Right cardiac atrium (tissue), 5 donors: ENCODE data around the gene MEF2D. TPM values are rescaled to one million over a fixed set of nuclear protein-coding genes. Genes with fewer than 3 reads are reported as not detected.

Experiments
- ATAC-seq, 2 donors: fragments of 200-7000 bp; cut with Tn5 transposase; one replicate each; pipeline versions ENCODE4 v1.8.0 to v1.9.1; 2020; ENCODE audit warnings: moderate library complexity in 2 of 2, mild to moderate bottlenecking in 1 of 2
- DNase-seq, 3 donors: peaks; one replicate each; pipeline ENCODE4 v3.0.0-alpha.2; 2020
- H3K27ac ChIP-seq: one replicate; pipeline ENCODE4 v1.5.1; 2013; ENCODE audit warnings: mild to moderate bottlenecking, low read length, control low read depth, moderate library complexity
- H3K27me3 ChIP-seq: one replicate; pipeline ENCODE4 v1.6.1; 2013; ENCODE audit not compliant: control insufficient read depth, insufficient read depth
- H3K4me1 ChIP-seq: one replicate; pipeline ENCODE4 v1.6.1; 2013; ENCODE audit warnings: low read length; ENCODE audit not compliant: control insufficient read depth, insufficient read depth
- H3K4me3 ChIP-seq: one replicate; pipeline ENCODE4 v1.5.1; 2013; ENCODE audit warnings: low read length, control low read depth
- H3K9me3 ChIP-seq: one replicate; pipeline ENCODE4 v1.6.1; 2013; ENCODE audit warnings: low read length; ENCODE audit not compliant: control insufficient read depth
- WGBS: extraction: QIAGEN DNeasy Blood & Tissue Kit; methylation state at CpG from one replicate; pipeline ENCODE4 v1.1.7; 2013; 5-methylcytosine and 5-hydroxymethylcytosine counted together
- intact Hi-C, 4 donors: fragments of 100-400 bp; cut with DNase I; formaldehyde crosslinking; loops; one replicate each; pipeline versions ENCODE4 v1.11.0 to v1.14.0; 2022 to 2023
- polyA plus RNA-seq: library from polyadenylated mRNA; stranded (reverse); fragments of 200-250 nt; gene quantifications from one replicate; pipeline ENCODE4 v1.2.3, GENCODE V29; 2013
- total RNA-seq, 4 donors: library from RNA; stranded (reverse); fragmentation: NEBNext Ultra II Directional; extraction: Animal tissue kit (Norgen Biotek cat#: 25700); gene quantifications; one replicate each; pipeline ENCODE4 v1.2.1, GENCODE V29; 2021
- donor health status: healthy with polysubstance abuse.
- donor health status: DM: no; HTN: yes; CAD: no.
- donor health status: DM: no; HTN: no; CAD: no.
- donor health status: DM: no; HTN: yes; CAD: no; lungs with severe emphysema.
- donor health status: DM: yes; HTN: yes; CAD: no.

Gene MEF2D
- total and polyA plus RNA-seq, 5 donors, result 53.0 to 99.2 (median 89.1) TPM

DNA sequence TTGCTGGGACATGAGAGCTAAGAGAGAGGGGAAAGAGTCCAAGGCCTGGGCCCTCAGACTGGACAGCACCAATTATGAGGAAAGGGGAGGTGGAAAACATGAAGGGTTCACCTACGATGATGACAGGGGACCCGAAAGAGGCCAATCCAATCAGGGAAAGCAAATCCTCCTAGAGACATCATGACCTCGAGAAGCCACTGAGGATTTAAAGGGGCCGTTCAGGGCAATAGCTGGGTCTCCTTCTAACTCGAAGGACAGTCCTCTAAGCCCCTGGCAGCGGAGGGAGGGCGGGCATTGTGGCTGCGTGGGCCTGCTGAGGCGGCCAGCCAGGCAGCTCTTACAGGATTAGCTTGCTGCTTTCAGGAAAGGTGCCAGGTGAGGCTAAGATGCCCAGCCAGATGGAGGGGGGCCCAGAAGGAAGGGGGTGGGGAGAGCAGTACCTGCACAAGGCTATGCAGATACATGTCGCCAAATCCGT is 7.4 kb downstream of the MEF2D start:
- Histone ChIP-seq H3K4me3 (no peak overlapping the region), H3K4me1 (peaks cover 84% of the 10 kb centered on the region), H3K9me3 (no peaks in the 10 kb centered on the region), H3K27me3 (no peaks in the 10 kb centered on the region), H3K27ac (peak overlapping the region; percentile 96)
- WGBS, result 26% methylated on average over 11 of the region's 11 CpGs
- intact Hi-C loops, result no loop called here
- ATAC-seq (no peak), DNase-seq (peak in 2 of 3 donors; percentile 73 to 75)

DNA sequence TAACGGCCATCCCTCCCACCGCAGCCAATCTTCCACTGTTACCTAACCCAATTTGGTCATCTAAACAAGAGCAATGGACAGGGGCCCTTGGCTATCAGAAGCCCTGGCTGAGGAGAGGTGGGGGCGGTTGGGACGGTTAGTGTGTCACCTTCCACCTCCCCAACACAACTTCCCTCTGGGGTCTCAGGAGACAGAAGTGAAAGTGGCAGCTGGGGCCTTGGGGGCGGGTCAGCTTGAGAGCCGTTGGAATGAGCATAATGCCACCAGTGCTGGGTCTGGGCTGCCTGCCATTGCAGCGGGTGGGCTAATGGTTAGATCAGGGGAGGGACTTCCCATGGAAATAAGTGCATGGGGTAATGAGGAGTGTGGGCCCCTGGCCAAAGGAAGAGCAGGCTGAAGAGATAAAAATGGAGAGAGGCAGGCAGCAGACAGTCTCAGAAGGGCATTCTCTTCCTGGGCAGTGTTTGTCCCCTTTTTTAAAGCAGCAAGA is 7.9 kb downstream of the MEF2D start:
- DNase-seq (peak; percentile 50 to 82 (median 77)), ATAC-seq (no peak)
- Histone ChIP-seq H3K4me3 (no peak overlapping the region), H3K9me3 (no peaks in the 10 kb centered on the region), H3K27me3 (no peaks in the 10 kb centered on the region), H3K27ac (peak overlapping the region; percentile 96), H3K4me1 (peaks cover 85% of the 10 kb centered on the region)
- 18% methylated on average over 7 of the region's 7 CpGs for WGBS
- intact Hi-C loops, result no loop called here

DNA sequence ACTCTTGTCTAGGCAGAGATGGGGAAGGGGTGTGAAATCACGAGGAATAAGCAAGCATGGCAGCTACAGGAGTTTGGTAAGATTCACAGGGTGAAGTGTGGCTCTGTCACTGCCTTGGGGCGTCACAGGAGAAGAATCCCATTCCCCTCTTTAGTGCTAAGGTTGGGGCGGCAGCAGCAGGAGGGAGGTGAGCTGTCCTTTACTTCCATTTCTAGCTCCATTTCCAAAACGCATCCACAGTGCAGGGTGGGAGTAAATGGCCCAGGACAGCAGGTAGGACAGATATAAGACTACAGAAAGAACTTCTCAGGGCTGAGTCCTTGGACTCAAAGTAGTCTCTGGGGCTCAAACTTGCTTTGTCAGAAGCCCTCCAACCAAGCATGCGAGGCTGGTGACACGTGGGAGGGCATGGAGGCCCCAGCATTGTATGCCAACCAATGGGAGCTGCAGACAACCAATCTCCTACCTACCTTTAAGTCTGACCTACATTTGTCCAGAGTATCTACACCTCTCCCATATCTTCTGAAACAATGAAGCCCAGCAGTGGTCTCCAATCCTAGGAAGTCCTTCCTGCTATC is 8.5 kb downstream of the MEF2D start:
- peak in 2 of 3 donors; percentile 14 to 60 for DNase-seq
- peaks cover 83% of the 10 kb centered on the region for H3K4me1 ChIP-seq
- H3K4me3 ChIP-seq, result no peak overlapping the region
- peak overlapping the region; percentile 96 for H3K27ac ChIP-seq
- H3K27me3 ChIP-seq, result no peaks in the 10 kb centered on the region
- ATAC-seq, result no peak
- 48% methylated on average over 6 of the region's 6 CpGs for WGBS
- H3K9me3 ChIP-seq, result no peaks in the 10 kb centered on the region
- intact Hi-C loops, result no loop called here

DNA sequence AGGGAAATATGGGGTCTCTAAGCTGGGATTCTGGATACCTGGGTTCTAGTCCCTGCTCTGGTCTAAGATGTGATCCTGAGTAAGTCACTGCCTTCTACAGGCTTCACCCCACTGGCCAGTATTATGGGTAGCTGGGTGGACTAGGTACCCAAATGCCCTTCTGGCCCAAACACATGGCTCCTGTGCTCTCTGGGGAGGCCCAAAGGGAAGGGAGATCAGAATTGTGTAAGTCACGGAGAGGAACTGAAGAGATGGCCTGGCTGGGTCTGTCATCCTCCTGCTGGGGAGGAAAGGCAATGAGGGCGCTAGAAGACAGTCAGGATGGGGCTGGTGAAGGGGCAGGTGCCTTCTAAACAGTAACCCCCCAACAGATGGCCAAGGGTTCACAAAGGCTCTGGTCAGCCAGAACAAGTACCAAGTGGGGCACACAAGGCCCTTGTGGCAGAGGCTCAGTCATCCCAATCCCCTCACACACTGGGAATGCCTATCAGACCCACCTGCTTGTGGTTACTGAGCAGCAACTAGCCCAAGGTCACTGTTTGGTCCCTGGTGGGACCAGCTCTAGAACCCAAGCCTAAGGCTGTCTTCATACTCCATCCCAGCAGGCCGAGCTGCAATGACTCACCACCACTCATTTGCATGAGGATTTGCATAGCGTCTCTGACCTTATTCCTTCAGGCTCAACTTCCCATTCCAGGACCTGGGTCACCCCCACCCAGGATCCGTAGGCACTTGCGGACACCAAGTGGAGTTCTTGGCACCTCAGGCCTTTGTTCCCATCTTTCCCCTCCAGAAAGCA is 9.2 kb downstream of the MEF2D start:
- Histone ChIP-seq H3K27me3 (no peaks in the 10 kb centered on the region), H3K27ac (peak overlapping the region; percentile 96), H3K4me1 (peaks cover 78% of the 10 kb centered on the region), H3K4me3 (no peak overlapping the region), H3K9me3 (no peaks in the 10 kb centered on the region)
- 60% methylated on average over 6 of the region's 6 CpGs for WGBS
- peak in 2 of 3 donors; percentile 23 to 27 for DNase-seq
- ATAC-seq, result no peak
- intact Hi-C loops, result no loop called here

DNA sequence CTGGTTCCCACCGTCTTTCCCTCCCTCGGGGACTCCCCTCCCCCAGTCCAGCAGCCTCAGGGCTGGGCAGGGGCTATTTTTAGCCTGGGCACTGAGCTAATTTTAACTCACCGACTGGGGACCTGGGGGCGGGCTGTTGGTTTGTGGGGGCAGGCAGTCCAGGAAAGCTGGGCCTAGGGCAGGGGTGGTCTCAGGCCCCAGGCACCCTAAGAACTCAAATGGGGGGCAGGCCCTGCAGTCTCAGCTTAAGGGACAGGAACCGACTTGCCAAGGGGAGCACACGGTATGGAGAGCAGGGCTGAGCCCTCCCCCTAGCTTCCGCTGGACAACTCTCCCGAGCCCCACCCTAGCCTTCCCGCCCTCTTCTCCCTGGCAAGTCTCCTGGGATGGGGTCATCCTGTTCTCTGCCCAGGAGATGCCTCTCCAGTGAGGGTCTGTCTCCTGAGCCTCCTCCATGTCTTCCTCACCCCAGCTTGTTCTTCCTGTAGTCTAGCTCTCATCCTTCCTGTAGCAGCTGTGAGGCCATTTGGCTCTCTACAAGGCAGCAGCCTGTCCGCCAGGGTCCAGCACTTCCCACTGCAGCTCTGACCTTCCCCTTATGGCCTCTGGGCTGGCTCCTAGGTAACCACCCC is 10.1 kb downstream of the MEF2D start:
- DNase-seq (peak; percentile 57 to 81 (median 79)), ATAC-seq (peak; percentile 66)
- WGBS, result 6% methylated on average over 10 of the region's 10 CpGs
- Histone ChIP-seq H3K4me1 (peaks cover 72% of the 10 kb centered on the region), H3K9me3 (no peaks in the 10 kb centered on the region), H3K27me3 (no peaks in the 10 kb centered on the region), H3K4me3 (peak overlapping the region; percentile 13), H3K27ac (peak overlapping the region; percentile 96)
- intact Hi-C loops, result no loop called here

DNA sequence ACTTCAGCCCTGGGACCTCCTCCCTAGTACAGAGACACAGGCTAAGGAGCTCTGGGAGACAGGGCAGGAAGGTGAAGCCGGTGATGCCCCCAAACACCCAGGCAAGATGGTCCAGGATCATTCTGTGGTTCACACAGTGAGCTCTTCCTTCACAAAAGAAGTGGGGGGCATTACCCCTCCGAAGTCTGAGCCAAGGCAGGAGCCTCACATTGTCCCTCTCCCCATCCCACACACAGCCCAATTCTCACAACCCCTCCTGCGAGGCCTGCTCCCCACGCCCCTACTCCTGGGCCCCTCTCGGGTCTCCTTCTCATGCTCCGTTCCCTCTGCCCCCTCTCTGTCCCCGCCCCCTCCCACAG is 10.7 kb downstream of the MEF2D start:
- DNase-seq, result no peak
- Histone ChIP-seq H3K9me3 (no peaks in the 10 kb centered on the region), H3K4me1 (peaks cover 70% of the 10 kb centered on the region), H3K27me3 (no peaks in the 10 kb centered on the region), H3K27ac (peak overlapping the region; percentile 96), H3K4me3 (peak overlapping the region; percentile 13)
- WGBS, result 19% methylated on average over 7 of the region's 7 CpGs
- intact Hi-C loops, result loop anchor here in 1 of 4 donors (10.0 kb wide), 1 partner anchor 105 kb away; the partner anchor contains the start of gene NAXE
- ATAC-seq, result no peak

DNA sequence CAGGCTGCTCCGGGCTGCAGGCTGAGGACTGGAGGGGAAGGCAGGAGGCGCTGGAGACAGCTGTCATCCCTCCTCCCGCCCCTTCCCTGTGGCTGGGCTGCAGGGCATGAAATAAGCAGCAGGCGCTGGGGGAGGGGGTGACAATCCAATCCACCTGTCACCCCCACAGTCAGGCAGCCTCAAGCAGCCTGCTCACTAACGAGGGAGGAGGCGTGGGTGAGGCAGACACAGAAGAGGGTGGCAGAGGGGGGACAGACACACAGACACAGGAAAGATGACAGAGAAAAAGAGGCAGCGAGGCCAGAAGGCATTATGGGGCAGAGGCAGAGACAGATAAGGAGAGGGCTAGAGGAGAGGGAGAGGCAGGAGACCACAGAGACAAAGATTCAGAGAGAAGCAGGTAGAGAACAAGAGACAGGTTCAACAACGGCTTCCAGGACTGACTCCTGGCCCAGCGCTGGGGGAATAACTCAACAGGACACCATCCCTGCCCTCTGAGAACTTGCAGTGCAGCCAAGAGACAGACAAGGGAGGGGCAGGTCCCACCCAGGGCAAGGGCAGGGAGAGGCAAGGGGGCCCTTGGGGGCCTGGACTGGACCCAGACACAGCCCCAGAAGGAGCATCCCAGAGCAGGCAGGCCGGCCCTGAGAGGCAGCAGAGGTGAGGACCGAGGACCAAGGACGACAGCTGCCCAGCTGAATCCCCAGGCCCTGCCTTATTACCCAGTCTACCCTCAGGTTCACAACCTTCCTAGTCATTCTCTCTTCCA is 11.2 kb downstream of the MEF2D start:
- Histone ChIP-seq H3K27ac (peak overlapping the region; percentile 96), H3K4me3 (peak overlapping the region; percentile 13), H3K4me1 (peaks cover 69% of the 10 kb centered on the region), H3K27me3 (no peaks in the 10 kb centered on the region), H3K9me3 (no peaks in the 10 kb centered on the region)
- WGBS, result 18% methylated on average over 12 of the region's 12 CpGs
- intact Hi-C loops, result loop anchor here in 1 of 4 donors (10.0 kb wide), 1 partner anchor 105 kb away; the partner anchor contains the start of gene NAXE
- DNase-seq, result peak; percentile 54 to 88 (median 85)
- peak; percentile 59 to 65 for ATAC-seq

DNA sequence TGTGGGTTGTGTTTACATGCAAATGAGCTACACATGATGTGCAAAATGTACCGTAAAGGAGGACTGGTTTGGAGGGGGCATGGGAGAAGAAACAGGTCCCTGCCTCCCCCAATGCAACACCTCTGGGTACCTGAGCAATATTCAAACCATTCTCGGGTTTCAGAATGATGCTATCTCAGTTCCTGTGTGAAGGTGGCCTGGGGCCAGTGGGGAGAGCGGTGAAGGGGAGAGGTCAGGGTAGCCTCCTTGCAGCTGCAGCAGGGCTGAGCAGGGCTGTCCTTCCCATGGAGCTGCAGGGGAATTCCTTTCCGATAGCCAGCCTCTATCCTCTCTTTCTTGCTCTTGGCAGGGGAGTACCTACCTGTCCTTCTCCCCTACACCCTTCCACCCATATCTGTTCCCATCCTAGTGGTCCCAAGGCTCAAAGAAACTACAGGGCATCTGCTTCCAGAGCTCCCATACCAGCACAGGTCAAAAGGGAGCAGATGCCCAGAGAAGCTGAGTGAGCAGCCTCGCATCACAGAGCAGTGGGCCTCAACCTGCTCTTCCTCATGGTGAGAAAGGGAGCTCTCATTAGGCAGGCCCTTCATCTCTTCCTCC is 11.9 kb downstream of the MEF2D start:
- Histone ChIP-seq H3K27ac (peak overlapping the region; percentile 96), H3K4me1 (peaks cover 63% of the 10 kb centered on the region), H3K9me3 (no peaks in the 10 kb centered on the region), H3K4me3 (no peak overlapping the region), H3K27me3 (no peaks in the 10 kb centered on the region)
- ATAC-seq (no peak), DNase-seq (peak in 1 of 3 donors; percentile 43)
- intact Hi-C loops, result loop anchor here in 1 of 4 donors (10.0 kb wide), 1 partner anchor 106 kb away; the partner anchor contains the start of gene NAXE
- 46% methylated on average over 5 of the region's 5 CpGs for WGBS

DNA sequence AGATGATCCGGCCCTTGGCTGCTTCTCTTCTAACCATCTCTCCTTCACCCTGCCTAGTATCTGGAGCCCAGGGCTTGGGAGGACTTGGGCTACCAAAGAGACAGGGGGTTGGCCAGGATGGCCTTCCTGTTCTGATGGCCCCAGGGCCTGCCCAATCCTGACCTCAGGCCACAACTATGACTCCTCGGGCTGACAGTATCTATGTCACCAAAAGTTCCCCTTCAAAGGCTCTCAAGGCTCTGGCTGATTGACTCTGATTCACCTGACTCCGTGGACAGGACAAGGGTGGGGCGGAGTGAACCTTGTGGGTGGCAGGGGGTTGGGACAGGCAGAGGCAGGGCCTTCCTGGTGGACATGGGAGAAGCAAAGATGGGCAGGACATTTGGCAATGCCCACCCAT is 12.7 kb downstream of the MEF2D start:
- Histone ChIP-seq H3K27me3 (no peaks in the 10 kb centered on the region), H3K9me3 (no peaks in the 10 kb centered on the region), H3K4me3 (no peak overlapping the region), H3K27ac (peak overlapping the region; percentile 39), H3K4me1 (peaks cover 58% of the 10 kb centered on the region)
- WGBS, result 58% methylated on average over 4 of the region's 4 CpGs
- intact Hi-C loops, result loop anchor here in 1 of 4 donors (10.0 kb wide), 1 partner anchor 107 kb away; the partner anchor contains the start of gene NAXE
- DNase-seq (peak in 2 of 3 donors; percentile 21 to 25), ATAC-seq (no peak)
